ENCODE data around the gene NFATC2. TPM values are rescaled to one million over a fixed set of nuclear protein-coding genes. Genes with fewer than 3 reads are reported as not detected.

The NFATC2 gene
- total RNA-seq, 2 experiments from 2014 or later: 53.5 to 55.8 TPM

GRCh38 chr20:51565298-51566144 lies 23.0 kb upstream of the NFATC2 start:
- Mint-ChIP-seq H3K27me3 (ENCODE audit: low read depth) (peaks cover 55% of the 10 kb centered on the region), H3K36me3 (ENCODE audit: low read depth) (no peaks in the 10 kb centered on the region), H3K4me3 (no peak overlapping the region), H3K27ac (no peak overlapping the region), H3K4me1 (ENCODE audit: low read depth) (peaks cover 24% of the 10 kb centered on the region), H3K9me3 (ENCODE audit: insufficient read depth) (no peaks in the 10 kb centered on the region)
- POLR2A ChIA-PET: no interaction called here
- ATAC-seq (no peak), DNase-seq (no peak)
- CTCF ChIA-PET: interaction anchor here (0.8 to 2.6 kb wide), 4 partner anchors 16 to 193 kb away, joined by 3 to 6 read pairs (median 4); no protein-coding TSS in a partner anchor

GRCh38 chr20:51563486-51564332 lies 21.2 kb upstream of the NFATC2 start:
- ATAC-seq (peak; percentile 19), DNase-seq (no peak)
- ChIA-PET POLR2A (no interaction called here), CTCF (interaction anchor here (0.8 to 2.6 kb wide), 6 partner anchors 22 to 191 kb away, joined by 3 to 9 read pairs (median 4); partner anchors contain the start of gene NFATC2)
- H3K4me3 Mint-ChIP-seq: no peak overlapping the region
- H3K27ac Mint-ChIP-seq: no peak overlapping the region
- H3K4me1 Mint-ChIP-seq (ENCODE audit: low read depth): peaks cover 24% of the 10 kb centered on the region
- H3K27me3 Mint-ChIP-seq (ENCODE audit: low read depth): peaks cover 64% of the 10 kb centered on the region
- H3K9me3 Mint-ChIP-seq (ENCODE audit: insufficient read depth): no peaks in the 10 kb centered on the region
- no peaks in the 10 kb centered on the region for H3K36me3 Mint-ChIP-seq (ENCODE audit: low read depth)

- H3K27me3 Mint-ChIP-seq (ENCODE audit: low read depth): peaks cover 58% of the 10 kb centered on the region
- no peaks in the 10 kb centered on the region for H3K36me3 Mint-ChIP-seq (ENCODE audit: low read depth)
- ChIA-PET CTCF (interaction anchor here (1.0 to 2.1 kb wide), 4 partner anchors 21 to 61 kb away, joined by 3 to 9 read pairs (median 4); partner anchors contain the start of gene NFATC2), POLR2A (no interaction called here)
- peaks cover 24% of the 10 kb centered on the region for H3K4me1 Mint-ChIP-seq (ENCODE audit: low read depth)
- H3K4me3 Mint-ChIP-seq: no peak overlapping the region
- DNase-seq: no peak
- H3K9me3 Mint-ChIP-seq (ENCODE audit: insufficient read depth): no peaks in the 10 kb centered on the region
- no peak overlapping the region for H3K27ac Mint-ChIP-seq
- no peak for ATAC-seq
Measured at GRCh38 chr20:51563174-51563485, 20.6 kb upstream of the NFATC2 start.

GRCh38 chr20:51562332-51563173 lies 20.0 kb upstream of the NFATC2 start:
- ATAC-seq (peak; percentile 77), DNase-seq (no peak)
- H3K4me3 Mint-ChIP-seq: peak overlapping the region; percentile 42
- ChIA-PET POLR2A (no interaction called here), CTCF (interaction anchor here (1.0 to 2.1 kb wide), 4 partner anchors 21 to 61 kb away, joined by 3 to 9 read pairs (median 4); partner anchors contain the start of gene NFATC2)
- no peaks in the 10 kb centered on the region for H3K36me3 Mint-ChIP-seq (ENCODE audit: low read depth)
- H3K9me3 Mint-ChIP-seq (ENCODE audit: insufficient read depth): no peaks in the 10 kb centered on the region
- peaks cover 24% of the 10 kb centered on the region for H3K4me1 Mint-ChIP-seq (ENCODE audit: low read depth)
- peaks cover 55% of the 10 kb centered on the region for H3K27me3 Mint-ChIP-seq (ENCODE audit: low read depth)
- H3K27ac Mint-ChIP-seq: no peak overlapping the region

GRCh38 chr20:51562027-51562331 lies 19.5 kb upstream of the NFATC2 start:
- H3K4me1 Mint-ChIP-seq (ENCODE audit: low read depth): peaks cover 24% of the 10 kb centered on the region
- H3K9me3 Mint-ChIP-seq (ENCODE audit: insufficient read depth): no peaks in the 10 kb centered on the region
- POLR2A ChIA-PET: no interaction called here
- peaks cover 54% of the 10 kb centered on the region for H3K27me3 Mint-ChIP-seq (ENCODE audit: low read depth)
- CTCF ChIA-PET: interaction anchor here (2.1 kb wide), 1 partner anchor 20 kb away, joined by 9 read pairs; the partner anchor contains the start of gene NFATC2
- no peak for ATAC-seq
- DNase-seq: no peak
- no peaks in the 10 kb centered on the region for H3K36me3 Mint-ChIP-seq (ENCODE audit: low read depth)
- no peak overlapping the region for H3K27ac Mint-ChIP-seq
- H3K4me3 Mint-ChIP-seq: peak overlapping the region; percentile 8

- H3K27me3 Mint-ChIP-seq (ENCODE audit: low read depth): peaks cover 47% of the 10 kb centered on the region
- no peaks in the 10 kb centered on the region for H3K36me3 Mint-ChIP-seq (ENCODE audit: low read depth)
- no peak overlapping the region for H3K27ac Mint-ChIP-seq
- no peaks in the 10 kb centered on the region for H3K9me3 Mint-ChIP-seq (ENCODE audit: insufficient read depth)
- DNase-seq (no peak), ATAC-seq (no peak)
- ChIA-PET CTCF (no interaction called here), POLR2A (interaction anchor here (1.1 kb wide), 1 partner anchor 81 kb away, joined by 3 read pairs; no protein-coding TSS in a partner anchor)
- H3K4me3 Mint-ChIP-seq: peak overlapping the region; percentile 29
- peaks cover 24% of the 10 kb centered on the region for H3K4me1 Mint-ChIP-seq (ENCODE audit: low read depth)
Measured at GRCh38 chr20:51560550-51561307, 18.2 kb upstream of the NFATC2 start.

- ATAC-seq (no peak), DNase-seq (no peak)
- ChIA-PET POLR2A (interaction anchor here (1.1 kb wide), 1 partner anchor 80 kb away, joined by 3 read pairs; no protein-coding TSS in a partner anchor), CTCF (no interaction called here)
- H3K4me1 Mint-ChIP-seq (ENCODE audit: low read depth): peaks cover 26% of the 10 kb centered on the region
- no peak overlapping the region for H3K4me3 Mint-ChIP-seq
- peaks cover 45% of the 10 kb centered on the region for H3K27me3 Mint-ChIP-seq (ENCODE audit: low read depth)
- H3K9me3 Mint-ChIP-seq (ENCODE audit: insufficient read depth): no peaks in the 10 kb centered on the region
- no peak overlapping the region for H3K27ac Mint-ChIP-seq
- no peaks in the 10 kb centered on the region for H3K36me3 Mint-ChIP-seq (ENCODE audit: low read depth)
Measured at GRCh38 chr20:51560042-51560441, 17.5 kb upstream of the NFATC2 start.

- Mint-ChIP-seq H3K4me3 (no peak overlapping the region), H3K4me1 (ENCODE audit: low read depth) (peaks cover 16% of the 10 kb centered on the region), H3K27ac (no peak overlapping the region), H3K36me3 (ENCODE audit: low read depth) (no peaks in the 10 kb centered on the region), H3K9me3 (ENCODE audit: insufficient read depth) (no peaks in the 10 kb centered on the region), H3K27me3 (ENCODE audit: low read depth) (peaks cover 9% of the 10 kb centered on the region)
- ATAC-seq (no peak), DNase-seq (no peak)
- POLR2A ChIA-PET: interaction anchor here (0.5 to 1.2 kb wide), 2 partner anchors 12 to 521 kb away, joined by 3 to 5 read pairs; partner anchors contain the start of gene NFATC2
- CTCF ChIA-PET: interaction anchor here (1.1 to 2.0 kb wide), 4 partner anchors 12 to 182 kb away, joined by 3 to 10 read pairs (median 6); partner anchors contain the start of gene NFATC2
Measured at GRCh38 chr20:51554538-51555165, 12.1 kb upstream of the NFATC2 start.

- H3K4me1 Mint-ChIP-seq (ENCODE audit: low read depth): peaks cover 16% of the 10 kb centered on the region
- POLR2A ChIA-PET: interaction anchor here (1.2 kb wide), 1 partner anchor 12 kb away, joined by 5 read pairs; the partner anchor contains the start of gene NFATC2
- H3K36me3 Mint-ChIP-seq (ENCODE audit: low read depth): no peaks in the 10 kb centered on the region
- ATAC-seq (no peak), DNase-seq (no peak)
- peaks cover 3% of the 10 kb centered on the region for H3K27me3 Mint-ChIP-seq (ENCODE audit: low read depth)
- H3K27ac Mint-ChIP-seq: no peak overlapping the region
- H3K9me3 Mint-ChIP-seq (ENCODE audit: insufficient read depth): no peaks in the 10 kb centered on the region
- no peak overlapping the region for H3K4me3 Mint-ChIP-seq
- CTCF ChIA-PET: interaction anchor here (1.1 to 2.0 kb wide), 4 partner anchors 11 to 182 kb away, joined by 3 to 10 read pairs (median 6); partner anchors contain the start of gene NFATC2
Measured at GRCh38 chr20:51553897-51554486, 11.5 kb upstream of the NFATC2 start.

- POLR2A ChIA-PET: interaction anchor here (0.6 to 1.0 kb wide), 2 partner anchors 9 to 1511 kb away, joined by 3 to 4 read pairs; no protein-coding TSS in a partner anchor
- CTCF ChIA-PET: no interaction called here
Measured at GRCh38 chr20:51551186-51551585, 8.7 kb upstream of the NFATC2 start.

More at GRCh38 chr20:51551186-51551585, 8.7 kb upstream of the NFATC2 start:
- H3K36me3 Mint-ChIP-seq (ENCODE audit: low read depth): no peaks in the 10 kb centered on the region
- ATAC-seq: no peak
- no peaks in the 10 kb centered on the region for H3K9me3 Mint-ChIP-seq (ENCODE audit: insufficient read depth)
- H3K27me3 Mint-ChIP-seq (ENCODE audit: low read depth): peaks cover 22% of the 10 kb centered on the region
- no peak for DNase-seq
- H3K4me3 Mint-ChIP-seq: no peak overlapping the region
- H3K27ac Mint-ChIP-seq: no peak overlapping the region
- peaks cover 16% of the 10 kb centered on the region for H3K4me1 Mint-ChIP-seq (ENCODE audit: low read depth)
